Measurements from ENCODE around the gene CCNY. TPM values are rescaled to one million over a fixed set of nuclear protein-coding genes. Genes with fewer than 3 reads are reported as not detected.

Gene CCNY
- total RNA-seq, 2 donors from 2014 or later: 31.6 to 54.0 TPM

- TF ChIP-seq POLR2AphosphoS5 (IDR thresholded peaks at IDR 0.05) (no peak), POLR2A (IDR thresholded peaks at IDR 0.05) (no peak)
- TF ChIP-seq, protein P1, sequence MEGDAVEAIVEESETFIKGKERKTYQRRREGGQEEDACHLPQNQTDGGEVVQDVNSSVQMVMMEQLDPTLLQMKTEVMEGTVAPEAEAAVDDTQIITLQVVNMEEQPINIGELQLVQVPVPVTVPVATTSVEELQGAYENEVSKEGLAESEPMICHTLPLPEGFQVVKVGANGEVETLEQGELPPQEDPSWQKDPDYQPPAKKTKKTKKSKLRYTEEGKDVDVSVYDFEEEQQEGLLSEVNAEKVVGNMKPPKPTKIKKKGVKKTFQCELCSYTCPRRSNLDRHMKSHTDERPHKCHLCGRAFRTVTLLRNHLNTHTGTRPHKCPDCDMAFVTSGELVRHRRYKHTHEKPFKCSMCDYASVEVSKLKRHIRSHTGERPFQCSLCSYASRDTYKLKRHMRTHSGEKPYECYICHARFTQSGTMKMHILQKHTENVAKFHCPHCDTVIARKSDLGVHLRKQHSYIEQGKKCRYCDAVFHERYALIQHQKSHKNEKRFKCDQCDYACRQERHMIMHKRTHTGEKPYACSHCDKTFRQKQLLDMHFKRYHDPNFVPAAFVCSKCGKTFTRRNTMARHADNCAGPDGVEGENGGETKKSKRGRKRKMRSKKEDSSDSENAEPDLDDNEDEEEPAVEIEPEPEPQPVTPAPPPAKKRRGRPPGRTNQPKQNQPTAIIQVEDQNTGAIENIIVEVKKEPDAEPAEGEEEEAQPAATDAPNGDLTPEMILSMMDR (IDR thresholded peaks at IDR 0.05): no peak
- no peak for DNase-seq (ENCODE audit: low spot score)
- Histone ChIP-seq H3K27ac (no peak overlapping the region), H3K36me3 (no peaks in the 10 kb centered on the region), H3K9me3 (no peaks in the 10 kb centered on the region), H3K4me3 (no peak overlapping the region), H3K4me1 (replicated peaks) (no peaks in the 10 kb centered on the region), H3K27me3 (replicated peaks; ENCODE audit: insufficient read depth) (no peaks in the 10 kb centered on the region)
- 91% methylated on average over 3 of the region's 3 CpGs for WGBS
- intact Hi-C loops (cut with DNase I): no loop called here
These were observed 119.9 kb downstream of the CCNY start for GRCh38 chr10:35456153-35456720.

DNA sequence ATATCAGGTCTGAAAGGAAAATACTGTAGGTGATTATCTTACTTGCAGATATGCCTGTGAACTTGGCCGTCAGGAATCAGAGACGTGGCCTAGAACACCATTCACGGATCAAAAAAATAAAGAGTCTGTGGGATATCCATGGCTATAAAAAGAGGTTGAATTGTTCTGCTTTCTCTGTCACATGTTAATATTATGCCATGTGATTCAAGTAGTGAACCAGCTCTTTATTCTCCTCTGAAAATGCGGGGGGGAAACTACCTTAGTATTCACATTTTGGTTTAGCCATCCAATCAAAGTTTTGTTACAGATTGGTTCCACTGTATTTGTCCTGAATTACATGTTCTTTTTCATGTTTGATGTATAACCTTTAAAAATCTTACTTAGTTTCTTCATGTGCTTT, 120.5 kb downstream of the CCNY start:
- TF ChIP-seq POLR2A (IDR thresholded peaks at IDR 0.05): no peak
- intact Hi-C loops (cut with DNase I): no loop called here

GRCh38 chr10:35458500-35459448, 122.5 kb downstream of the CCNY start:
- H3K4me1 ChIP-seq (replicated peaks): no peaks in the 10 kb centered on the region
- no peaks in the 10 kb centered on the region for H3K27me3 ChIP-seq (replicated peaks; ENCODE audit: insufficient read depth)
- TF ChIP-seq POLR2AphosphoS5 (IDR thresholded peaks at IDR 0.05) (no peak), POLR2A (IDR thresholded peaks at IDR 0.05) (no peak)
- TF ChIP-seq, protein P1 (IDR thresholded peaks at IDR 0.05): no peak
- WGBS: 56% methylated on average over 12 of the region's 12 CpGs
- H3K36me3 ChIP-seq: no peaks in the 10 kb centered on the region
- no peaks in the 10 kb centered on the region for H3K9me3 ChIP-seq
- intact Hi-C loops (cut with DNase I): no loop called here
- H3K4me3 ChIP-seq: no peak overlapping the region
- no peak for DNase-seq (ENCODE audit: low spot score)
- no peak overlapping the region for H3K27ac ChIP-seq

More for the DNA sequence above, 120.5 kb downstream of the CCNY start:
- no peaks in the 10 kb centered on the region for H3K9me3 ChIP-seq
- no peak for DNase-seq (ENCODE audit: low spot score)
- H3K27ac ChIP-seq: no peak overlapping the region
- H3K4me1 ChIP-seq (replicated peaks): no peaks in the 10 kb centered on the region
- WGBS: 93% methylated on average over 4 of the region's 4 CpGs
- no peaks in the 10 kb centered on the region for H3K36me3 ChIP-seq
- no peak overlapping the region for H3K4me3 ChIP-seq
- H3K27me3 ChIP-seq (replicated peaks; ENCODE audit: insufficient read depth): no peaks in the 10 kb centered on the region

- intact Hi-C loops (cut with DNase I): no loop called here
- H3K36me3 ChIP-seq: no peaks in the 10 kb centered on the region
- no peak overlapping the region for H3K4me3 ChIP-seq
- WGBS: 100% methylated on average over 2 of the region's 2 CpGs
- TF ChIP-seq, protein P1 (IDR thresholded peaks at IDR 0.05): no peak
- TF ChIP-seq POLR2AphosphoS5 (IDR thresholded peaks at IDR 0.05) (no peak), POLR2A (IDR thresholded peaks at IDR 0.05) (no peak)
- no peaks in the 10 kb centered on the region for H3K4me1 ChIP-seq (replicated peaks)
- no peaks in the 10 kb centered on the region for H3K9me3 ChIP-seq
- H3K27me3 ChIP-seq (replicated peaks; ENCODE audit: insufficient read depth): no peaks in the 10 kb centered on the region
- no peak for DNase-seq (ENCODE audit: low spot score)
- no peak overlapping the region for H3K27ac ChIP-seq
These were observed 123.1 kb downstream of the CCNY start for GRCh38 chr10:35459449-35459847.

DNA sequence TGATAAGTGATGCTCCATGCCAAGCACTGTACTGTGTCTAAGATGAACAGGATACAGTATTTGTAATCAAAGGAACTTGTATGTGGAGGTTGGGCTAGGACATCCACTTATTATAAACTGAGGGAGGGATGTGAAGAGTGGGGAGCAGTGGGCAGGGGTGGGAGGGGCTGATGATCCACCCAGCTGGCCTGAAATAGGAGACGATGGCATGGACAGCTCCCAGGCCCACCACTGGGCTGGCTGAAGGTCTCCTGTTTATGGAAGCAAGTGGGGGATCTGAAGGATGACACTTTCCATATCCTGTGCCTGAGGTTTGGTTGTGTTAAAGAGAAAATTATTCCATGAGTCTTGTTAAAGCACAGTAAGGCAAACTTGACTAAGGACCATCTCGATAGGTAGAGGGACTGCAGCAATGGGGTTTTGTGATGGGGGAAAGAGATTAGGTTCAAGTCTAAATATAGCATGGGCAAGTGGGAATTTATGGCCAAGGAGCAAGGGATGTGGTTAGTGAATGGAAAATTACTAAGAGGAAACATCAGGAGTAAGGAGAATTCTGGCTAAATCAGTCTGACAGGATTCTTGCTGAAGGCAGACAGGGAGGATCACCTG, 124.6 kb downstream of the CCNY start:
- WGBS: 62% methylated on average over 2 of the region's 2 CpGs
- Histone ChIP-seq H3K4me1 (replicated peaks) (no peaks in the 10 kb centered on the region), H3K4me3 (no peak overlapping the region), H3K27ac (no peak overlapping the region), H3K36me3 (no peaks in the 10 kb centered on the region), H3K9me3 (no peaks in the 10 kb centered on the region), H3K27me3 (replicated peaks; ENCODE audit: insufficient read depth) (no peaks in the 10 kb centered on the region)
- TF ChIP-seq POLR2A (IDR thresholded peaks at IDR 0.05) (no peak), POLR2AphosphoS5 (IDR thresholded peaks at IDR 0.05) (no peak)
- TF ChIP-seq, protein P1 (IDR thresholded peaks at IDR 0.05): no peak
- intact Hi-C loops (cut with DNase I): no loop called here
- no peak for DNase-seq (ENCODE audit: low spot score)

Measured in prostate gland (tissue), 2 donors.